GM10847 (cell line): ENCODE results near the gene ZMYM5.

Experiments used
- POLR2A ChIP-seq: IDR thresholded peaks from 2 replicates; pipeline ENCODE4 v1.6.1; 2011; ENCODE audit not compliant: insufficient read length; ENCODE audit errors: extremely low read depth

ZMYM5 gene

GRCh38 chr13:19838865-19839275 lies 24.6 kb downstream of the ZMYM5 start:
- no peak for TF ChIP-seq POLR2A

- no peak for TF ChIP-seq POLR2A
Measured at GRCh38 chr13:19836472-19836871, 27.0 kb downstream of the ZMYM5 start.

- TF ChIP-seq POLR2A, result no peak
Measured at GRCh38 chr13:19834704-19835103, 28.7 kb downstream of the ZMYM5 start.

GRCh38 chr13:19822673-19823072 lies 40.8 kb downstream of the ZMYM5 start:
- TF ChIP-seq POLR2A, result no peak

GRCh38 chr13:19818223-19818842 lies 45.1 kb downstream of the ZMYM5 start:
- no peak for TF ChIP-seq POLR2A

- no peak for TF ChIP-seq POLR2A
Measured at GRCh38 chr13:19817510-19818158, 45.8 kb downstream of the ZMYM5 start.

- TF ChIP-seq POLR2A, result no peak
Measured at GRCh38 chr13:19817106-19817505, 46.3 kb downstream of the ZMYM5 start.

- TF ChIP-seq POLR2A, result no peak
Measured at GRCh38 chr13:19810996-19811881, 52.2 kb downstream of the ZMYM5 start.

- no peak for TF ChIP-seq POLR2A
Measured at GRCh38 chr13:19810151-19810550, 53.3 kb downstream of the ZMYM5 start.

GRCh38 chr13:19805765-19806164 lies 57.7 kb downstream of the ZMYM5 start:
- TF ChIP-seq POLR2A, result no peak

GRCh38 chr13:19795956-19796355 lies 67.5 kb downstream of the ZMYM5 start:
- TF ChIP-seq POLR2A, result no peak

GRCh38 chr13:19794631-19795030 lies 68.8 kb downstream of the ZMYM5 start:
- TF ChIP-seq POLR2A, result no peak

- TF ChIP-seq POLR2A, result no peak
Measured at GRCh38 chr13:19791953-19792537, 71.4 kb downstream of the ZMYM5 start.

GRCh38 chr13:19782727-19783682 lies 80.4 kb downstream of the ZMYM5 start, which contains the start of gene PSPC1:
Gene PSPC1 (minus strand): TSS chr13:19782945. CDS start chr13:19782757, 188 bp downstream.
- TF ChIP-seq POLR2A, result peak; percentile 90
